Activated naive CD4-positive, alpha-beta T cell treated with anti-CD3 and anti-CD28 coated beads for 36 hours (primary cell): ENCODE data around the gene FOXN3. TPM values are rescaled to one million over a fixed set of nuclear protein-coding genes. Genes with fewer than 3 reads are reported as not detected.
A peak's percentile ranks its signal among the peaks of the same experiment; 100 is the strongest.

Experiments
- CTCF ChIA-PET: fragments of 350-600 bp; sonication (Branson Sonifier 250); formaldehyde crosslinking; loops from one replicate; lab custom pipeline; 2021; ENCODE audit warnings: antibody characterized with exemption; lab: Charles Lee
- DNase-seq: peaks from one replicate; pipeline ENCODE4 v3.0.0-alpha.2; 2020
- H3K27ac Mint-ChIP-seq: one replicate; pipeline ENCODE4 v1.8.0; 2021; ENCODE audit warnings: mild to moderate bottlenecking, mixed read lengths
- H3K27me3 Mint-ChIP-seq: one replicate; pipeline ENCODE4 v1.8.0; 2021; ENCODE audit warnings: low read depth, mixed read lengths
- H3K36me3 Mint-ChIP-seq: one replicate; pipeline ENCODE4 v1.8.0; 2021; ENCODE audit warnings: low read depth, mixed read lengths
- H3K4me1 Mint-ChIP-seq: one replicate; pipeline ENCODE4 v1.8.0; 2021; ENCODE audit warnings: low read depth, mixed read lengths
- H3K4me3 Mint-ChIP-seq: one replicate; pipeline ENCODE4 v1.8.0; 2021; ENCODE audit warnings: mild to moderate bottlenecking, moderate library complexity, mixed read lengths
- H3K9me3 Mint-ChIP-seq: one replicate; pipeline ENCODE4 v1.8.0; 2021; ENCODE audit warnings: mixed read lengths
- intact Hi-C: fragments of 100-400 bp; cut with micrococcal nuclease; formaldehyde crosslinking; loops from one replicate; pipeline ENCODE4 v1.15.1; 2023
- total RNA-seq, 2 experiments: library from RNA; stranded (reverse); gene quantifications; one replicate each; pipeline ENCODE4 v1.2.3, GENCODE V29; 2021

The FOXN3 gene
- total RNA-seq, 2 experiments from 2014 or later, result 64.6 to 65.0 TPM

- H3K36me3 Mint-ChIP-seq, result peaks cover 2% of the 10 kb centered on the region
- no peak for DNase-seq
- H3K9me3 Mint-ChIP-seq, result no peaks in the 10 kb centered on the region
- no peak overlapping the region for H3K27ac Mint-ChIP-seq
- no peak overlapping the region for H3K4me3 Mint-ChIP-seq
- CTCF ChIA-PET, result no interaction called here
- intact Hi-C loops, result no loop called here
- peaks cover 55% of the 10 kb centered on the region for H3K4me1 Mint-ChIP-seq
- no peaks in the 10 kb centered on the region for H3K27me3 Mint-ChIP-seq
Measured at GRCh38 chr14:89391556-89391955, 25.5 kb downstream of the FOXN3 start.

GRCh38 chr14:89391123-89391522 lies 25.9 kb downstream of the FOXN3 start:
- no peak overlapping the region for H3K27ac Mint-ChIP-seq

GRCh38 chr14:89388853-89389252 lies 28.2 kb downstream of the FOXN3 start:
- H3K27me3 Mint-ChIP-seq, result no peaks in the 10 kb centered on the region
- no peak overlapping the region for H3K27ac Mint-ChIP-seq
- DNase-seq, result no peak
- intact Hi-C loops, result no loop called here
- H3K9me3 Mint-ChIP-seq, result no peaks in the 10 kb centered on the region
- H3K4me3 Mint-ChIP-seq, result no peak overlapping the region
- peaks cover 2% of the 10 kb centered on the region for H3K36me3 Mint-ChIP-seq
- CTCF ChIA-PET, result no interaction called here
- peaks cover 51% of the 10 kb centered on the region for H3K4me1 Mint-ChIP-seq

More at GRCh38 chr14:89391123-89391522, 25.9 kb downstream of the FOXN3 start:
- CTCF ChIA-PET, result no interaction called here
- H3K4me1 Mint-ChIP-seq, result peaks cover 56% of the 10 kb centered on the region
- no peak for DNase-seq
- no peak overlapping the region for H3K4me3 Mint-ChIP-seq
- intact Hi-C loops, result no loop called here
- peaks cover 2% of the 10 kb centered on the region for H3K36me3 Mint-ChIP-seq
- H3K9me3 Mint-ChIP-seq, result no peaks in the 10 kb centered on the region
- H3K27me3 Mint-ChIP-seq, result no peaks in the 10 kb centered on the region

GRCh38 chr14:89387922-89388685 lies 28.9 kb downstream of the FOXN3 start:
- Mint-ChIP-seq H3K36me3 (no peaks in the 10 kb centered on the region), H3K27ac (no peak overlapping the region), H3K9me3 (no peaks in the 10 kb centered on the region), H3K27me3 (no peaks in the 10 kb centered on the region), H3K4me3 (no peak overlapping the region), H3K4me1 (peaks cover 47% of the 10 kb centered on the region)
- no peak for DNase-seq
- intact Hi-C loops, result no loop called here
- CTCF ChIA-PET, result no interaction called here

GRCh38 chr14:89386212-89386886 lies 30.7 kb downstream of the FOXN3 start:
- CTCF ChIA-PET, result interaction anchor here (0.6 to 1.2 kb wide), 3 partner anchors 13 to 130 kb away, joined by 3 to 4 read pairs (median 3); no protein-coding TSS in a partner anchor
- H3K36me3 Mint-ChIP-seq, result peaks cover 9% of the 10 kb centered on the region
- intact Hi-C loops, result no loop called here
- no peak overlapping the region for H3K27ac Mint-ChIP-seq
- peaks cover 42% of the 10 kb centered on the region for H3K4me1 Mint-ChIP-seq
- no peak overlapping the region for H3K4me3 Mint-ChIP-seq
- no peaks in the 10 kb centered on the region for H3K27me3 Mint-ChIP-seq
- peak; percentile 32 for DNase-seq
- peaks cover 7% of the 10 kb centered on the region for H3K9me3 Mint-ChIP-seq

GRCh38 chr14:89384636-89385035 lies 32.4 kb downstream of the FOXN3 start:
- Mint-ChIP-seq H3K27me3 (no peaks in the 10 kb centered on the region), H3K36me3 (peaks cover 23% of the 10 kb centered on the region), H3K4me3 (no peak overlapping the region), H3K9me3 (peaks cover 15% of the 10 kb centered on the region), H3K27ac (no peak overlapping the region), H3K4me1 (peaks cover 34% of the 10 kb centered on the region)
- intact Hi-C loops, result no loop called here
- CTCF ChIA-PET, result interaction anchor here (0.8 kb wide), 1 partner anchor 10 kb away, joined by 4 read pairs; no protein-coding TSS in a partner anchor
- DNase-seq, result no peak

GRCh38 chr14:89384023-89384422 lies 33.0 kb downstream of the FOXN3 start:
- Mint-ChIP-seq H3K36me3 (peaks cover 27% of the 10 kb centered on the region), H3K4me3 (no peak overlapping the region), H3K27ac (no peak overlapping the region), H3K27me3 (no peaks in the 10 kb centered on the region), H3K4me1 (peaks cover 32% of the 10 kb centered on the region), H3K9me3 (peaks cover 15% of the 10 kb centered on the region)
- DNase-seq, result no peak
- CTCF ChIA-PET, result interaction anchor here (0.8 kb wide), 1 partner anchor 11 kb away, joined by 4 read pairs; no protein-coding TSS in a partner anchor
- intact Hi-C loops, result no loop called here

GRCh38 chr14:89382901-89383845 lies 33.9 kb downstream of the FOXN3 start:
- Mint-ChIP-seq H3K9me3 (peaks cover 15% of the 10 kb centered on the region), H3K4me1 (peaks cover 40% of the 10 kb centered on the region), H3K27me3 (no peaks in the 10 kb centered on the region), H3K36me3 (peaks cover 29% of the 10 kb centered on the region), H3K4me3 (no peak overlapping the region), H3K27ac (no peak overlapping the region)
- CTCF ChIA-PET, result no interaction called here
- intact Hi-C loops, result no loop called here
- no peak for DNase-seq

GRCh38 chr14:89382487-89382886 lies 34.5 kb downstream of the FOXN3 start:
- CTCF ChIA-PET, result no interaction called here

GRCh38 chr14:89379891-89380820 lies 36.9 kb downstream of the FOXN3 start:
- peaks cover 15% of the 10 kb centered on the region for H3K9me3 Mint-ChIP-seq
- H3K4me3 Mint-ChIP-seq, result no peak overlapping the region
- intact Hi-C loops, result no loop called here
- H3K27ac Mint-ChIP-seq, result peak overlapping the region; percentile 41
- DNase-seq, result no peak
- no peaks in the 10 kb centered on the region for H3K27me3 Mint-ChIP-seq
- H3K4me1 Mint-ChIP-seq, result peaks cover 44% of the 10 kb centered on the region
- CTCF ChIA-PET, result no interaction called here
- peaks cover 29% of the 10 kb centered on the region for H3K36me3 Mint-ChIP-seq

More at GRCh38 chr14:89382487-89382886, 34.5 kb downstream of the FOXN3 start:
- peaks cover 15% of the 10 kb centered on the region for H3K9me3 Mint-ChIP-seq
- H3K27me3 Mint-ChIP-seq, result no peaks in the 10 kb centered on the region
- no peak overlapping the region for H3K27ac Mint-ChIP-seq
- H3K4me3 Mint-ChIP-seq, result no peak overlapping the region
- H3K4me1 Mint-ChIP-seq, result peaks cover 45% of the 10 kb centered on the region
- intact Hi-C loops, result no loop called here
- peaks cover 29% of the 10 kb centered on the region for H3K36me3 Mint-ChIP-seq
- DNase-seq, result no peak

GRCh38 chr14:89379006-89379405 lies 38.0 kb downstream of the FOXN3 start:
- H3K9me3 Mint-ChIP-seq, result peaks cover 19% of the 10 kb centered on the region
- H3K36me3 Mint-ChIP-seq, result peaks cover 34% of the 10 kb centered on the region
- no peak for DNase-seq
- H3K4me3 Mint-ChIP-seq, result no peak overlapping the region
- peaks cover 42% of the 10 kb centered on the region for H3K4me1 Mint-ChIP-seq
- no peak overlapping the region for H3K27ac Mint-ChIP-seq
- no peaks in the 10 kb centered on the region for H3K27me3 Mint-ChIP-seq
- intact Hi-C loops, result no loop called here
- CTCF ChIA-PET, result no interaction called here
